ENCODE data around the gene EXOC6B.

The EXOC6B gene

DNA sequence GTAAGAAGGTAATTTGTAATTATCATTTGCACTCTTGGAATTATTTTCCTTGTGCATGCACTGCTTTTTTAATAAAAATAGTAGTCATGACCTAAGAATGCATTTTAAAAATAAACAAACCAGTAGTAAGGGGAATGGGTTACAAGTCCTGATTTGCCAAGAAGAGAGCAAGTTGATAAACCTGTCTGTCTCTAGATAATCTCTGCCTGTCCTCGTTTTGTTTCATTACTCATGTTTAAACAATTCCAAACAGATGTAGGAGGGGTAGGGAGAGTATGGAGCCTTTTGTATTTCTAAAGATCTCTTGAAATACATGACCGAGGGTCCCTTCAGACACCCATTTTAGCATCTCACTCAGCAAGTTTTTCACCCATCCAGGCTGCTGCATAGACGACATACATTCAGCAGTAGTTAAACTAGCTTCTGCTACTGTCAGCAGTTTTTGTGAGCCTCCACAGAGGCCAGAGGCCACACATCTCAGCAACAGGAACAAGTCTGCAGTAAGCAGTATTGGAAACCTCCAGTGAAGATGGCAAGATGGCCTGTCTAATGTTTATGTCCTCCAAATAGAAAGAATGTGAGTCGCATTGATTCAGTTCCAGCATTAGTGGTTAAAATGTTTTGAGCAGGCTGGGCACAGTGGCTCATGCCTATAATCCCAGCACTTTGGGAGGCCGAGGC lies 2.3 kb upstream of the EXOC6B start:
- no peak overlapping the region for H3K4me3 ChIP-seq (ENCODE audit: low read length, poor library complexity, severe bottlenecking)
- peaks cover 8% of the 10 kb centered on the region for H3K4me1 ChIP-seq (ENCODE audit: insufficient read depth, low read length, poor library complexity, severe bottlenecking)
- H3K9me3 ChIP-seq (ENCODE audit: insufficient read depth, low read depth, low read length) = no peaks in the 10 kb centered on the region
- H3K79me2 ChIP-seq (ENCODE audit: insufficient read depth, low read length) = no peaks in the 10 kb centered on the region
- H3F3A ChIP-seq (ENCODE audit: low read depth) = no peaks in the 10 kb centered on the region
- no peak overlapping the region for H3K9ac ChIP-seq (ENCODE audit: low read depth, low read length, poor library complexity, severe bottlenecking)
- H3K9me2 ChIP-seq (replicated peaks; ENCODE audit: low read depth, low read length) = no peaks in the 10 kb centered on the region
- H3K4me2 ChIP-seq (ENCODE audit: low read depth, low read length, poor library complexity, severe bottlenecking) = no peak overlapping the region
- H3K36me3 ChIP-seq (ENCODE audit: insufficient read depth, low read length) = no peaks in the 10 kb centered on the region
- no peak for TF ChIP-seq EZH2phosphoT487 (IDR thresholded peaks at IDR 0.05; ENCODE audit: borderline replicate concordance)
- TF ChIP-seq, protein P1, sequence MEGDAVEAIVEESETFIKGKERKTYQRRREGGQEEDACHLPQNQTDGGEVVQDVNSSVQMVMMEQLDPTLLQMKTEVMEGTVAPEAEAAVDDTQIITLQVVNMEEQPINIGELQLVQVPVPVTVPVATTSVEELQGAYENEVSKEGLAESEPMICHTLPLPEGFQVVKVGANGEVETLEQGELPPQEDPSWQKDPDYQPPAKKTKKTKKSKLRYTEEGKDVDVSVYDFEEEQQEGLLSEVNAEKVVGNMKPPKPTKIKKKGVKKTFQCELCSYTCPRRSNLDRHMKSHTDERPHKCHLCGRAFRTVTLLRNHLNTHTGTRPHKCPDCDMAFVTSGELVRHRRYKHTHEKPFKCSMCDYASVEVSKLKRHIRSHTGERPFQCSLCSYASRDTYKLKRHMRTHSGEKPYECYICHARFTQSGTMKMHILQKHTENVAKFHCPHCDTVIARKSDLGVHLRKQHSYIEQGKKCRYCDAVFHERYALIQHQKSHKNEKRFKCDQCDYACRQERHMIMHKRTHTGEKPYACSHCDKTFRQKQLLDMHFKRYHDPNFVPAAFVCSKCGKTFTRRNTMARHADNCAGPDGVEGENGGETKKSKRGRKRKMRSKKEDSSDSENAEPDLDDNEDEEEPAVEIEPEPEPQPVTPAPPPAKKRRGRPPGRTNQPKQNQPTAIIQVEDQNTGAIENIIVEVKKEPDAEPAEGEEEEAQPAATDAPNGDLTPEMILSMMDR (conservative IDR thresholded peaks at IDR 0.05; ENCODE audit: low read length) = no peak
- no peak overlapping the region for H2AFZ ChIP-seq (ENCODE audit: low read length)
- H4K20me1 ChIP-seq (ENCODE audit: insufficient read depth, low read length, poor library complexity, severe bottlenecking) = peaks cover 4% of the 10 kb centered on the region
- no peaks in the 10 kb centered on the region for H3K27me3 ChIP-seq (ENCODE audit: insufficient read depth, low read length, poor library complexity, severe bottlenecking)

DNA sequence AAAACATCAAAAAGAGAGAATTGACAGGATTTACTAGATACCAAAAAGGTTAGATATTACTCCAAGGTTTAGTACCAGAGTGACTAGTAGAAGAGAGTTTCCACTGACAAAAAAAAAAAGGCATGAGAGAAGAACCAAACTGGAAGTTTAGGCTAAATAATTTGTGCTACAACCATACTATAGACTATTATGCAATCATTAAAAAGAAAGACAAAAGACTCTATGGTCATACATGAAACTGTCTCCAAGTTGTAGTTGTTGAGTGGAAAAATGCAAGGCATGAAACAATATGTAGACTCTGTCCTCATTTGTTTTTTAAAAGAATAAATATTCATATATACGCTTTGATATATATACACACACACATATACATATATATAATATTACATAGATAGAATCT lies 1.7 kb upstream of the EXOC6B start:
- Histone ChIP-seq H3K9ac (ENCODE audit: low read depth, low read length, poor library complexity, severe bottlenecking) (no peak overlapping the region), H3K9me2 (replicated peaks; ENCODE audit: low read depth, low read length) (no peaks in the 10 kb centered on the region), H3K27me3 (ENCODE audit: insufficient read depth, low read length, poor library complexity, severe bottlenecking) (no peaks in the 10 kb centered on the region), H4K20me1 (ENCODE audit: insufficient read depth, low read length, poor library complexity, severe bottlenecking) (peaks cover 4% of the 10 kb centered on the region), H3K36me3 (ENCODE audit: insufficient read depth, low read length) (no peaks in the 10 kb centered on the region), H3K4me3 (ENCODE audit: low read length, poor library complexity, severe bottlenecking) (no peak overlapping the region), H3K9me3 (ENCODE audit: insufficient read depth, low read depth, low read length) (no peaks in the 10 kb centered on the region), H2AFZ (ENCODE audit: low read length) (no peak overlapping the region), H3F3A (ENCODE audit: low read depth) (no peaks in the 10 kb centered on the region), H3K79me2 (ENCODE audit: insufficient read depth, low read length) (no peaks in the 10 kb centered on the region), H3K4me1 (ENCODE audit: insufficient read depth, low read length, poor library complexity, severe bottlenecking) (peaks cover 11% of the 10 kb centered on the region), H3K4me2 (ENCODE audit: low read depth, low read length, poor library complexity, severe bottlenecking) (no peak overlapping the region)
- TF ChIP-seq, protein P1 (conservative IDR thresholded peaks at IDR 0.05; ENCODE audit: low read length) = no peak
- no peak for TF ChIP-seq EZH2phosphoT487 (IDR thresholded peaks at IDR 0.05; ENCODE audit: borderline replicate concordance)

DNA sequence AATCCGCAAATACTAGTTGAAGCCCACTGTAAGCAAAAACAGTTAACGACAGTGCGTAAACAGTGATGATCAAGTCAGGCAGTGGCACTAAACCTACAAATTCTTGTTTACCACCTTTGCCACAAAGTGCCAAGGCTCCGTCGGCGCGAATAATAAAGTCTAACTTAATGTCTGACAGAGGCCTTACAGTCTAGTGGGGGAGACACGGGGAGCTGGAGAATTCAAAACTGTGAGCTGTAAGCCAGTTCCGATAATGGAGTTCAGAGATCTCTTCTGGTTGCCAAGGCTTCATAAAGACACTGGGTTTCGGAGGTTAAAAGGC lies 284 bp upstream of the EXOC6B start:
- H3K4me3 ChIP-seq (ENCODE audit: low read length, poor library complexity, severe bottlenecking) = peak overlapping the region; percentile 77
- no peak for TF ChIP-seq EZH2phosphoT487 (IDR thresholded peaks at IDR 0.05; ENCODE audit: borderline replicate concordance)
- TF ChIP-seq, protein P1 (conservative IDR thresholded peaks at IDR 0.05; ENCODE audit: low read length) = no peak
- no peaks in the 10 kb centered on the region for H3K9me2 ChIP-seq (replicated peaks; ENCODE audit: low read depth, low read length)
- H4K20me1 ChIP-seq (ENCODE audit: insufficient read depth, low read length, poor library complexity, severe bottlenecking) = peaks cover 4% of the 10 kb centered on the region
- H3K27me3 ChIP-seq (ENCODE audit: insufficient read depth, low read length, poor library complexity, severe bottlenecking) = no peaks in the 10 kb centered on the region
- H3F3A ChIP-seq (ENCODE audit: low read depth) = no peaks in the 10 kb centered on the region
- no peaks in the 10 kb centered on the region for H3K36me3 ChIP-seq (ENCODE audit: insufficient read depth, low read length)
- peaks cover 12% of the 10 kb centered on the region for H3K4me1 ChIP-seq (ENCODE audit: insufficient read depth, low read length, poor library complexity, severe bottlenecking)
- H3K9me3 ChIP-seq (ENCODE audit: insufficient read depth, low read depth, low read length) = no peaks in the 10 kb centered on the region
- no peak overlapping the region for H3K4me2 ChIP-seq (ENCODE audit: low read depth, low read length, poor library complexity, severe bottlenecking)
- H3K79me2 ChIP-seq (ENCODE audit: insufficient read depth, low read length) = no peaks in the 10 kb centered on the region
- H2AFZ ChIP-seq (ENCODE audit: low read length) = no peak overlapping the region
- H3K9ac ChIP-seq (ENCODE audit: low read depth, low read length, poor library complexity, severe bottlenecking) = no peak overlapping the region
